ENCODE data around the gene STYX. TPM values are rescaled to one million over a fixed set of nuclear protein-coding genes. Genes with fewer than 3 reads are reported as not detected.

The STYX gene
- total and polyA plus RNA-seq, 7 donors, result 6.5 to 24.7 (median 12.5) TPM

- H3K9me3 ChIP-seq, result no peaks in the 10 kb centered on the region
- no peak for TF ChIP-seq CTCF (IDR thresholded peaks at IDR 0.05)
- no peaks in the 10 kb centered on the region for H3K4me1 ChIP-seq
- DNase-seq (no peak), ATAC-seq (no peak)
- H3K27ac ChIP-seq, result no peak overlapping the region
- WGBS, 3 donors, result 95 to 97% (median 96%) methylated on average over 3 of the region's 3 CpGs
- no peaks in the 10 kb centered on the region for H3K27me3 ChIP-seq (ENCODE audit: insufficient read depth in 3 of 3, low read length in 2 of 3)
- intact Hi-C loops (cut with DNase I), result loop anchor here in 1 of 2 donors (10.0 kb wide), 1 partner anchor 52 kb away; no protein-coding TSS in a partner anchor
- H3K36me3 ChIP-seq (ENCODE audit: insufficient read depth in 1 of 2, low read depth in 1 of 2), result peaks cover 0 to 63% of the 10 kb centered on the region in 2 donors
- no peak overlapping the region for H3K4me3 ChIP-seq
These were observed 37.3 kb downstream of the STYX start for GRCh38 chr14:52767058-52767833.

GRCh38 chr14:52769887-52770286 lies 39.9 kb downstream of the STYX start:
- Histone ChIP-seq H3K4me1 (no peaks in the 10 kb centered on the region), H3K36me3 (ENCODE audit: insufficient read depth in 1 of 2, low read depth in 1 of 2) (peaks cover 0 to 77% of the 10 kb centered on the region in 2 donors), H3K27me3 (ENCODE audit: insufficient read depth in 3 of 3, low read length in 2 of 3) (no peaks in the 10 kb centered on the region), H3K27ac (no peak overlapping the region), H3K9me3 (no peaks in the 10 kb centered on the region), H3K4me3 (no peak overlapping the region)
- ATAC-seq (no peak), DNase-seq (no peak)
- intact Hi-C loops (cut with DNase I), result loop anchor here in 1 of 2 donors (10.0 kb wide), 1 partner anchor 55 kb away; no protein-coding TSS in a partner anchor
- TF ChIP-seq CTCF (IDR thresholded peaks at IDR 0.05), result no peak

- intact Hi-C loops (cut with DNase I), result no loop called here
- H3K9me3 ChIP-seq, result no peaks in the 10 kb centered on the region
- peaks cover 0 to 97% of the 10 kb centered on the region in 2 donors for H3K36me3 ChIP-seq (ENCODE audit: insufficient read depth in 1 of 2, low read depth in 1 of 2)
These were observed 46.9 kb downstream of the STYX start for GRCh38 chr14:52776816-52777215.

GRCh38 chr14:52778702-52779101 lies 48.7 kb downstream of the STYX start:
- intact Hi-C loops (cut with DNase I), result no loop called here
- Histone ChIP-seq H3K36me3 (ENCODE audit: insufficient read depth in 1 of 2, low read depth in 1 of 2) (peaks cover 0 to 99% of the 10 kb centered on the region in 2 donors), H3K27ac (no peak overlapping the region)

More at GRCh38 chr14:52776816-52777215, 46.9 kb downstream of the STYX start:
- Histone ChIP-seq H3K4me1 (no peaks in the 10 kb centered on the region), H3K27ac (no peak overlapping the region), H3K4me3 (no peak overlapping the region), H3K27me3 (ENCODE audit: insufficient read depth in 3 of 3, low read length in 2 of 3) (no peaks in the 10 kb centered on the region)
- 81 to 86% (median 82%) methylated on average over 7 of the region's 7 CpGs for WGBS, 3 donors
- TF ChIP-seq CTCF (IDR thresholded peaks at IDR 0.05), result no peak
- ATAC-seq, result no peak
- DNase-seq, result no peak

More at GRCh38 chr14:52778702-52779101, 48.7 kb downstream of the STYX start:
- whole genome bisulfite sequencing, 3 donors, result 84 to 86% (median 86%) methylated on average over 7 of the region's 7 CpGs
- ATAC-seq (no peak), DNase-seq (no peak)
- H3K9me3 ChIP-seq, result no peaks in the 10 kb centered on the region
- TF ChIP-seq CTCF (IDR thresholded peaks at IDR 0.05), result no peak
- no peak overlapping the region for H3K4me3 ChIP-seq
- no peaks in the 10 kb centered on the region for H3K27me3 ChIP-seq (ENCODE audit: insufficient read depth in 3 of 3, low read length in 2 of 3)
- no peaks in the 10 kb centered on the region for H3K4me1 ChIP-seq

All from psoas muscle (tissue), 8 donors.